GM12865 (cell line): ENCODE results near the gene GBP5.
"Not testable (repeated sequence)": the region's sequence is repeated elsewhere in the genome, so short reads cannot be mapped to it uniquely, and the experiment has no call there.

Source experiments
- DNase-seq: peaks from one replicate; pipeline ENCODE4 v3.0.0; 2010; ENCODE audit warnings: low read depth
- H3K4me3 ChIP-seq: 2 replicates; pipeline ENCODE4 v1.5.1; 2011; ENCODE audit warnings: mild to moderate bottlenecking, low read depth, low read length, control low read depth
- TF ChIP-seq, protein P1 (sequence below): IDR thresholded peaks from 2 replicates; pipeline ENCODE4 v1.5.1; 2011; ENCODE audit warnings: low read length, control low read depth, low read depth, inconsistent platforms; ENCODE audit not compliant: insufficient read depth; ENCODE audit errors: missing control alignments

Gene GBP5

GRCh38 chr1:89306273-89306672 lies 33.6 kb upstream of the GBP5 start:
- no peak overlapping the region for H3K4me3 ChIP-seq
- no peak for DNase-seq
- TF ChIP-seq, protein P1, sequence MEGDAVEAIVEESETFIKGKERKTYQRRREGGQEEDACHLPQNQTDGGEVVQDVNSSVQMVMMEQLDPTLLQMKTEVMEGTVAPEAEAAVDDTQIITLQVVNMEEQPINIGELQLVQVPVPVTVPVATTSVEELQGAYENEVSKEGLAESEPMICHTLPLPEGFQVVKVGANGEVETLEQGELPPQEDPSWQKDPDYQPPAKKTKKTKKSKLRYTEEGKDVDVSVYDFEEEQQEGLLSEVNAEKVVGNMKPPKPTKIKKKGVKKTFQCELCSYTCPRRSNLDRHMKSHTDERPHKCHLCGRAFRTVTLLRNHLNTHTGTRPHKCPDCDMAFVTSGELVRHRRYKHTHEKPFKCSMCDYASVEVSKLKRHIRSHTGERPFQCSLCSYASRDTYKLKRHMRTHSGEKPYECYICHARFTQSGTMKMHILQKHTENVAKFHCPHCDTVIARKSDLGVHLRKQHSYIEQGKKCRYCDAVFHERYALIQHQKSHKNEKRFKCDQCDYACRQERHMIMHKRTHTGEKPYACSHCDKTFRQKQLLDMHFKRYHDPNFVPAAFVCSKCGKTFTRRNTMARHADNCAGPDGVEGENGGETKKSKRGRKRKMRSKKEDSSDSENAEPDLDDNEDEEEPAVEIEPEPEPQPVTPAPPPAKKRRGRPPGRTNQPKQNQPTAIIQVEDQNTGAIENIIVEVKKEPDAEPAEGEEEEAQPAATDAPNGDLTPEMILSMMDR: no peak

DNA sequence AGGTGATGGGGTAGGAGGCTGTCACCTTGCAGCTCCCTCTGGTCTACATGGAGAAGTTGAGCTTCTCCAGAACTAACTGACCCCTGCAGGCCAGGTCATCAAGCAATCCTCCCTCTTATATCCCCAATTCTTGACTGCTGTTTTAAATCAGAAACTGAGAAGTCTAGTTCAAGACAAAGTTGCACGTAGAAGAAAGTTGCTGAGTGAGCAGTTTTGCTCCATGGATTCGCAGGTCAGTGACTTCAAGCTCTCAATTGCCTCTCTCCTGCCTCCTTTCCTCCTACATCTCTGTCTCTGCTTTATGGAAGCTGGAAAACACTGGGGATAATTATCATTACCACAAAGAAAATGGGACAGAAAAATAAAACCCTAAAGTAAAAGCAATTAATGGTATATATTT lies 32.8 kb upstream of the GBP5 start:
- H3K4me3 ChIP-seq: no peak overlapping the region
- DNase-seq: no peak
- TF ChIP-seq, protein P1: no peak

DNA sequence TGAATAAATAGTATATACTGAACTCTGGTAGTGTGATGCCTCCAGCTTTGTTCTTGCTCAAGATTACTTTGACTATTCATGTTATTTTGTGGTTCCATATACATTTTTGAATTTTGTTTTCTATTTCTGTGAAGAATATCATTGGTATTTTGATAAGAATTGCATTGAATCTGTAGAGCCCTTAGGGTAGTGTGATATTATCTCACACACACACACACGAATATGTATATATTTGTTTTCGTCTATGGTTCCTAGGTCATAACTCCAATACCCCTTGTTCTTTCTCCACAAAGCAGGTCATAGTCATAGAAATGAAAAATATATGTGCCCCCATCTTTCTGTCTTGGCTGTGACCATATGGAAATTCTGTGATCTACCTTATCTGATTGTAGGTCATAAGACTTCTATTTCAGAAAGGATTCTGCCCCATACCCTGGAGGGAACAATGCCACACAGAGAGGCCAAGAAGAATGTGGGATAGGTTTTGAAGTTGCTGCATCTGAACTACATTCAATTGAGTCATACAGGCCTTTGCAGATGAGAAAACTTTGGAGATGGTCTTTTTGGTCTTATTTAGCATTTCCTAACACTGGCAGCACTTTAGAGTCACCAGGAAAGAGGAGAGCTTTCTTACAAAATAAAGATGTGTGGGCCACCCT lies 32.0 kb upstream of the GBP5 start:
- H3K4me3 ChIP-seq: no peak overlapping the region
- no peak for DNase-seq
- TF ChIP-seq, protein P1: no peak

- no peak for DNase-seq
- TF ChIP-seq, protein P1: no peak
- no peak overlapping the region for H3K4me3 ChIP-seq
Observed at GRCh38 chr1:89302697-89303332, 30.2 kb upstream of the GBP5 start.

DNA sequence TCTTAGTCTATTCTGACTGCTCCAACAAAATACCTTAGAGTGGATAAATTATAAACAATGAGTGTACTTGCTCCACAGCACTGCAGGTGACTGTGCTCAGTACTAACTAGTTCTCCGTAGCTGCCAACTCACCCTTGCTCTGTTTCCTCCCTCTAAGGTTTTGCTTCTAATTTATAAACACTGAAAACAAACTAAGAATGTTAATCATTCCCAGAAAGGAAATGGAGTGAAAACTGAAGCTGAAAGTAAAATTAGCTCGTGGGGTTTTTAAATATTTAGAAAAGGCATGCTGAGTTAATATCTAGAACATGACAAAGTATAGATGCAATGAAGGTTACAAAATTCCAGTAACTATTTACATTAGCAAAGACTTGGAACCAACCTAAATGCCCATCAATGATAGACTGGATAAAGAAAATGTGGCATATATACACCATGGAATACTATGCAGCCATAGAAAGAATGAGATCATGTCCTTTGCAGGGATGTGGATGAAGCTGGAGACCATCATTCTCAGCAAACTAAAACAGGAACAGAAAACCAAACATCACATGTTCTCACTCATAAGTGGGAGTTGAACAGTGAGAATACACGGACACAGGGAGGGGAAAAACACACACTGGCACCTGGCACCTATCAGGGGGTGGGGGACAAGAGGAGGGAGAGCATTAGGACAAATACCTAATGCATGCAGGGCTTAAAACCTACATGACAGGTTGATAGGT lies 27.2 kb upstream of the GBP5 start:
- not testable (repeated sequence) for H3K4me3 ChIP-seq
- peak; percentile 55 for DNase-seq

GRCh38 chr1:89298461-89298860 lies 25.8 kb upstream of the GBP5 start:
- no peak overlapping the region for H3K4me3 ChIP-seq
- TF ChIP-seq, protein P1: no peak
- peak; percentile 17 for DNase-seq

DNA sequence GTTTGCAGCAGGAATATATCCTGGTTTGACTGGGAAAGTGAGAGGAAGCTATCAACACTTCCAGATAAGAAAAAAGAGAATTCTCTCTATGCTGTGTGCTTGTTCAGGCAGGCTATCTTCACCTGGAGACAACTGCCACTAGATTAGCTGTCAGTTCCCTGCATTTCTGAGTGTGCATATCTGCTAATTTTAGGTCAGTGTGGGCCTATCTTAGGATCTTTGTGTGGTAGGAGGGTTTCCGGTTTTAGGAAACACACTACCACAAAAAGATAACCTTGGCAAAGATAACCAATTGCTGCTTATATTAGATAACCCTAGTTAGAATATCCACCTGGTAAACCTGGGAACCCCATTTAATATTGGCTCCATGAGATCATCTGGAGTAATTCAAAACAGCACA lies 22.5 kb upstream of the GBP5 start:
- H3K4me3 ChIP-seq: no peak overlapping the region
- TF ChIP-seq, protein P1: no peak
- no peak for DNase-seq
